ENCODE results near the gene PYCR2.

- TF ChIP-seq NANOG (IDR thresholded peaks at IDR 0.05; ENCODE audit: insufficient read depth, low read depth, low read length, poor library complexity, severe bottlenecking) = no peak
- TF ChIP-seq, protein P1, sequence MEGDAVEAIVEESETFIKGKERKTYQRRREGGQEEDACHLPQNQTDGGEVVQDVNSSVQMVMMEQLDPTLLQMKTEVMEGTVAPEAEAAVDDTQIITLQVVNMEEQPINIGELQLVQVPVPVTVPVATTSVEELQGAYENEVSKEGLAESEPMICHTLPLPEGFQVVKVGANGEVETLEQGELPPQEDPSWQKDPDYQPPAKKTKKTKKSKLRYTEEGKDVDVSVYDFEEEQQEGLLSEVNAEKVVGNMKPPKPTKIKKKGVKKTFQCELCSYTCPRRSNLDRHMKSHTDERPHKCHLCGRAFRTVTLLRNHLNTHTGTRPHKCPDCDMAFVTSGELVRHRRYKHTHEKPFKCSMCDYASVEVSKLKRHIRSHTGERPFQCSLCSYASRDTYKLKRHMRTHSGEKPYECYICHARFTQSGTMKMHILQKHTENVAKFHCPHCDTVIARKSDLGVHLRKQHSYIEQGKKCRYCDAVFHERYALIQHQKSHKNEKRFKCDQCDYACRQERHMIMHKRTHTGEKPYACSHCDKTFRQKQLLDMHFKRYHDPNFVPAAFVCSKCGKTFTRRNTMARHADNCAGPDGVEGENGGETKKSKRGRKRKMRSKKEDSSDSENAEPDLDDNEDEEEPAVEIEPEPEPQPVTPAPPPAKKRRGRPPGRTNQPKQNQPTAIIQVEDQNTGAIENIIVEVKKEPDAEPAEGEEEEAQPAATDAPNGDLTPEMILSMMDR (IDR thresholded peaks at IDR 0.05; ENCODE audit: control extremely low read depth in 1 of 3, insufficient read depth in 1 of 3, low read depth in 1 of 3, low read length in 3 of 3) = no peak
- TF ChIP-seq CEBPB (IDR thresholded peaks at IDR 0.05; ENCODE audit: low read depth, low read length) = no peak
- TF ChIP-seq SUZ12 (IDR thresholded peaks at IDR 0.05; ENCODE audit: low read length) = no peak
- TF ChIP-seq EZH2 (IDR thresholded peaks at IDR 0.05; ENCODE audit: low read depth, low read length, severe bottlenecking) = no peak
- no peak for TF ChIP-seq JUND (IDR thresholded peaks at IDR 0.05; ENCODE audit: low read length)
- no peak for TF ChIP-seq POLR2A (IDR thresholded peaks at IDR 0.05; ENCODE audit: control extremely low read depth in 1 of 2, low read depth in 2 of 2, low read length in 2 of 2)
- TF ChIP-seq MAX (IDR thresholded peaks at IDR 0.05) = no peak
Observed at GRCh38 chr1:225940385-225941151, 16.5 kb upstream of the PYCR2 start.
